ENCODE measurements around the gene IGSF9B. TPM values are rescaled to one million over a fixed set of nuclear protein-coding genes. Genes with fewer than 3 reads are reported as not detected.

The IGSF9B gene
- total RNA-seq, 1 donor from 2014 or later: 5.5 TPM

DNA sequence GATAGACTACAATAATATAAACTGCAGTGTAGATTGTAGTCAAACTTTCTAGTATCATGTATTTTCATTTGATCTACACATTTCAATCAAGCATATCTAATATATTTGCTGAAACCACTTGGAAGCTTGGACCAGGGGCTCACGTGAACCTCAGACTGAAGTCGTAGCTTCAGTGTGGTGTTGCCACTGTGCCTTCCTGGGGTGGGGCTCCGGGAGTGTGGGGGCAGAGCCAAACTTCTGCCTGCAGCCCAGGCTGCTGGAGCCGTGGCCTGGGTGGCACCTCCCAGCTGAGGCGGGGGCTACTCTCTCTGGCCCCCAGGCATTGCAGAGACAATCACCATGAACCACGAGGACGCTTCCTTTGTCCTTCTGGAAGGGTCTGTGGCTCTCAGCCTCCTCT, 36.3 kb upstream of the IGSF9B start:
- Histone ChIP-seq H3K4me1 (no peaks in the 10 kb centered on the region), H3K27ac (no peak overlapping the region), H3K27me3 (ENCODE audit: low read depth) (peaks cover 14% of the 10 kb centered on the region), H3K9me3 (no peaks in the 10 kb centered on the region), H3K4me3 (no peak overlapping the region), H3K36me3 (no peaks in the 10 kb centered on the region)
- intact Hi-C loops (cut with DNase I): no loop called here
- no peak for DNase-seq
- TF ChIP-seq, protein P1, sequence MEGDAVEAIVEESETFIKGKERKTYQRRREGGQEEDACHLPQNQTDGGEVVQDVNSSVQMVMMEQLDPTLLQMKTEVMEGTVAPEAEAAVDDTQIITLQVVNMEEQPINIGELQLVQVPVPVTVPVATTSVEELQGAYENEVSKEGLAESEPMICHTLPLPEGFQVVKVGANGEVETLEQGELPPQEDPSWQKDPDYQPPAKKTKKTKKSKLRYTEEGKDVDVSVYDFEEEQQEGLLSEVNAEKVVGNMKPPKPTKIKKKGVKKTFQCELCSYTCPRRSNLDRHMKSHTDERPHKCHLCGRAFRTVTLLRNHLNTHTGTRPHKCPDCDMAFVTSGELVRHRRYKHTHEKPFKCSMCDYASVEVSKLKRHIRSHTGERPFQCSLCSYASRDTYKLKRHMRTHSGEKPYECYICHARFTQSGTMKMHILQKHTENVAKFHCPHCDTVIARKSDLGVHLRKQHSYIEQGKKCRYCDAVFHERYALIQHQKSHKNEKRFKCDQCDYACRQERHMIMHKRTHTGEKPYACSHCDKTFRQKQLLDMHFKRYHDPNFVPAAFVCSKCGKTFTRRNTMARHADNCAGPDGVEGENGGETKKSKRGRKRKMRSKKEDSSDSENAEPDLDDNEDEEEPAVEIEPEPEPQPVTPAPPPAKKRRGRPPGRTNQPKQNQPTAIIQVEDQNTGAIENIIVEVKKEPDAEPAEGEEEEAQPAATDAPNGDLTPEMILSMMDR (IDR thresholded peaks at IDR 0.05): no peak
- ATAC-seq: no peak

DNA sequence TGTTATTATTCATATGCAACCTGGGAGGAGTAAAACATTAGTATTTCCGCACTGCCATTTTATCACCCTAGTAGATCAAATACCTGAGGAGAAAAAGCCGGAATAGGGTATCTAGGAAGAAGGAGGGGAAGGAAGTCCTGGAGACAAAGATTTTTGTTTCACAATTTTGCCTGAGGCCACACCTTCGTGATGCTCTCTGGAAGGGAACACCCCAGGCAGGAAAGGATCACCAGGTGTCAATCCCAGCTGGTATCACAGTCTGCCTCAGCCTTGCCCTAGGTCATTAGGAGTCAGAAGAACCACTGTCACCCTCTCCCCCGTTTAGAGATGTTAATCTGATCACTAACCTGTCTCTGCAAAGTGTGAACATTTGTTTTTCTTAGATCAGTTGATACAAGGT, 35.4 kb upstream of the IGSF9B start:
- ATAC-seq: no peak
- Histone ChIP-seq H3K27ac (no peak overlapping the region), H3K4me1 (no peaks in the 10 kb centered on the region), H3K36me3 (no peaks in the 10 kb centered on the region), H3K4me3 (no peak overlapping the region), H3K9me3 (no peaks in the 10 kb centered on the region), H3K27me3 (ENCODE audit: low read depth) (peaks cover 14% of the 10 kb centered on the region)
- intact Hi-C loops (cut with DNase I): no loop called here
- TF ChIP-seq, protein P1 (IDR thresholded peaks at IDR 0.05): no peak
- DNase-seq: no peak

DNA sequence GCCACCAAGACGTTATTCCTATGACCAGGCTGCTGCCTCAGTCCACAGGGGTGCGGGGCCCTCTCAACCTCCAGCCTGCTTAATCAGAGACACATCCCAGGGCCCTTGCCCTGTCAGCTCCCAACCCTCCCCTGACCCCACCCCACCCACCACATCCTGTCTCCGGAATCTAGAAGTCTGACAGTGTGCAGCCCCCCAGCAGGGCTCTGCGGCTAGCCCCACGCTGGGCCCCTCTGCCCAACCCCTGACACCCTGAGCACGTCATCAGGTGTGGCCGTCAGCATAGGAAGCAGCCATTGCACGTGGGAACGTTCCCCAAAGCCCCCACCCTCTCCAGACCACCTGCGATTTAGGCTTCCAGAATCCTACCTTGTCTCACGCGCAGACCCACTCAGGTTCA, 34.3 kb upstream of the IGSF9B start:
- no peaks in the 10 kb centered on the region for H3K36me3 ChIP-seq
- peaks cover 14% of the 10 kb centered on the region for H3K27me3 ChIP-seq (ENCODE audit: low read depth)
- no peaks in the 10 kb centered on the region for H3K9me3 ChIP-seq
- DNase-seq (no peak), ATAC-seq (no peak)
- TF ChIP-seq, protein P1 (IDR thresholded peaks at IDR 0.05): no peak
- intact Hi-C loops (cut with DNase I): no loop called here
- H3K27ac ChIP-seq: no peak overlapping the region
- no peak overlapping the region for H3K4me3 ChIP-seq
- no peaks in the 10 kb centered on the region for H3K4me1 ChIP-seq

DNA sequence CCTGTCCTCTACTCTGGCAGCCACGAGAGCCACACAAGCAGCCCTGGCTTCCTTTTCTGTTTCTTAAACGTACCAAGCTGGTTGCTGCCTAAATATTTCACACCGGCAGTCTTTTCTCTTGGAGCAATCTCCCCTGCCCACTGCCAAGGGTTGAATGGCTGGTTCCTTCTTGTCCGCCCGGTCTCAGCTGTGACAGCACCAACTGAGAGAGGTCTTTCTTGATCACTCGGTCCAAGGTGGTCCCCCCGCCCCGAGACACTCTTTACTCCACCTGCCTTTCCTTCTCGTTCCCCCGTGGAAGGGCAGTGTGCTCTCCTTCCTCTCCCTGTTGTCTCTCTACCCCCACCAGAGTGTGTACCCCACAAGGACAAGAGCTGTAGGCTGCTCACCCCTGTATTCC, 33.7 kb upstream of the IGSF9B start:
- Histone ChIP-seq H3K9me3 (no peaks in the 10 kb centered on the region), H3K27ac (no peak overlapping the region), H3K27me3 (ENCODE audit: low read depth) (peaks cover 14% of the 10 kb centered on the region), H3K36me3 (no peaks in the 10 kb centered on the region), H3K4me3 (no peak overlapping the region), H3K4me1 (no peaks in the 10 kb centered on the region)
- no peak for DNase-seq
- TF ChIP-seq, protein P1 (IDR thresholded peaks at IDR 0.05): no peak
- no peak for ATAC-seq
- intact Hi-C loops (cut with DNase I): no loop called here

DNA sequence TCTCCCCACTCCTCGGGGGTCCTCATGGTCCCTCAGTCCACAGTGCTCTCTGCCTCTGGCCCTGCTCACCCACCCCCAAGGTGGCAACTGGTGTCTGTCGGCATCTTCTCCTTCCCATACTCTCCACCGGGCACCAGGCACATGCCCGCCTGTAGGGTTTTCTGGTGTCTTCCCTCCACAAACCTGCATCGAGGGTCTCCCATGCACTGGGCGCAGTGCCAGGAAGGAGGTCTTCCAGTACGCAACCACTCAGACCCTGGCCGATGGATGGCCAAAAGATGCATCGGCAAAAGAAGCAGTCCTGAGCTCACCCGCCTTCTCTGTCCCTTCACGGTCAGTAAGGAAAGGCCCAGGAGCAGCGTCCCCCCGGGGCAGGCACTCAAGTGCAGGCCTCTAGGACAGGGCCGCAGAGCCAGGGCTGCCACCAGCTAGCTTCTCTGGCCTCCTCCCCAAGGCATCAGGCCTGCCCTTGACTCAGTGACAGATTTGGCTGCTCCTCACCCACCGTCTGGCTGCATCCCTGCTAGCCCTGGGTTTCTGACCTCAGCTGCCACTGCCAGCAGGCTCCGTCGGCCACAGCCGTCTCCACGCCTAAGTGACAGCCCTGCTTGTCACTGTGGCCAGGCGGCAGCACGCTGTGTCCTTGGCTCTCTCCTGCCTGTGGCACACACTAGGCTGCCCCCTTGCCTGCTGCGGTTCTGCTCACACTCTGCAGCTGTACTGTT, 32.1 kb upstream of the IGSF9B start:
- DNase-seq: no peak

More for the DNA sequence above, 32.1 kb upstream of the IGSF9B start:
- intact Hi-C loops (cut with DNase I): no loop called here
- Histone ChIP-seq H3K4me1 (no peaks in the 10 kb centered on the region), H3K27ac (no peak overlapping the region), H3K4me3 (no peak overlapping the region), H3K27me3 (ENCODE audit: low read depth) (peaks cover 14% of the 10 kb centered on the region), H3K9me3 (no peaks in the 10 kb centered on the region), H3K36me3 (no peaks in the 10 kb centered on the region)
- TF ChIP-seq, protein P1 (IDR thresholded peaks at IDR 0.05): no peak
- ATAC-seq: no peak

Measured in lower lobe of right lung (tissue), 2 donors.